ENCODE measurements around the gene NOTO. TPM values are rescaled to one million over a fixed set of nuclear protein-coding genes. Genes with fewer than 3 reads are reported as not detected.

NOTO gene
- total and polyA plus RNA-seq, 2 donors (not counting 1 experiment from before 2014, with no cell fraction given) = not detected

DNA sequence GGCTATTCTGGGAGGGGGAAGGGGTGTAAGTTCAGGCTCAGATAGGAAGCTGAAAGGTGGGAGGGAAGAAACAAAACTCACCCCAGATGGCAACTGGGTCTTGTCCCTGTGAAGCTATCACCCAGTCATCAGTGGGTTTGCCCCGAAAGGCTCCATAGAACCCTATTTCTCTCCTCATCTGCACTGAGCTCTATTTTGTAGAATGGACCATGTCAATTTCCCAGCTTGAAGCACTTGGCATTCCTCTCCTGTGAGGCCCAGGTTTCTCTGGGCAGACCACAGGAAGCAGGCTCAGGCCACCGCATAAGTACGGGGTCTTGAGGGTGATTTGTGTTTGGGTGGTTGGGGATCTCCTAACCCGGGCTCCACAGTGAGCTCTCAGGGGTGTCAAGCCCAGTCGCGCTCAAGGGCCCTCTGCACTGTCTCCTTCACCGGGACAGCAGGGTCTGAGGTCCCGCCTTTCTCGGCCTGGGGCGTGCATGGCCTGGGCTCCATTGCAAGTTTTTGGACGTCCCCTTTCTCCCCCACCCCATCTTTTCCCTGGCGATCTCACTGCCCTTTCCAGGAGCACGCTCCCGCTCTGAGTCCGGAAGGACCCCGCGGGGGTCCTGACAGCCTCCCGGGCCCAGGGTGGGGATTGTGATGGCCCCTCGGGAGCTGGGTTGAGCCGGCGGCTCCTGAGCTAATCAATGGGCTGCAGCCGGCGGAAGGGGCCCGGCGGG, 27.3 kb upstream of the NOTO start:
- Histone ChIP-seq H3K9ac (ENCODE audit: low read length) (peak overlapping the region; percentile 67), H4K20me1 (ENCODE audit: control insufficient read depth, insufficient read depth, low read length, poor library complexity, severe bottlenecking) (no peaks in the 10 kb centered on the region), H3K36me3 (replicated peaks in 1 of 2; ENCODE audit: control extremely low read depth in 1 of 2, control insufficient read depth in 1 of 2, extremely low read depth in 1 of 2, insufficient read depth in 2 of 2, low read length in 1 of 2) (no peaks in the 10 kb centered on the region), H3K27ac (ENCODE audit: low read length in 2 of 2) (no peak overlapping the region), H3K4me2 (replicated peaks; ENCODE audit: low read depth, low read length, poor library complexity, severe bottlenecking) (peak overlapping the region; percentile 89), H3K9me3 (ENCODE audit: control extremely low read depth in 1 of 3, control insufficient read depth in 2 of 3, insufficient read depth in 1 of 3, low read length in 2 of 3) (no peaks in the 10 kb centered on the region), H3K27me3 (replicated peaks in 1 of 4; ENCODE audit: control extremely low read depth in 1 of 4, control insufficient read depth in 3 of 4, insufficient read depth in 4 of 4, low read length in 3 of 4) (peaks cover 0 to 58% (median 16%) of the 10 kb centered on the region in 4 experiments), H3K79me2 (ENCODE audit: control insufficient read depth, insufficient read depth, low read length) (no peaks in the 10 kb centered on the region), H3K4me3 (ENCODE audit: control extremely low read depth in 1 of 5, extremely low read depth in 1 of 5, insufficient read depth in 1 of 5, low read depth in 2 of 5, low read length in 4 of 5) (peak overlapping the region in 4 of 5 experiments; percentile 40 to 76 (median 68)), H3K4me1 (ENCODE audit: control insufficient read depth in 2 of 2, insufficient read depth in 2 of 2, low read length in 2 of 2) (peaks cover 24 to 28% of the 10 kb centered on the region in 2 donors), H2AFZ (ENCODE audit: insufficient read depth, low read depth, low read length, poor library complexity, severe bottlenecking) (peak overlapping the region; percentile 94)
- Mint-ChIP-seq H3K9me3 (ENCODE audit: insufficient read depth) (no peaks in the 10 kb centered on the region), H3K27ac (no peak overlapping the region), H3K4me1 (peaks cover 16% of the 10 kb centered on the region), H3K27me3 (peaks cover 51% of the 10 kb centered on the region), H3K4me3 (peak overlapping the region; percentile 73)
- POLR2A ChIA-PET = no interaction called here
- WGBS (ENCODE audit: insufficient coverage) = 25% methylated on average over 25 of the region's 25 CpGs
- ATAC-seq (ENCODE audit: low read depth) (no peak), DNase-seq (no peak)
- CTCF ChIA-PET = interaction anchor here (2.6 to 6.6 kb wide), 5 partner anchors 62 to 403 kb away, joined by 11 to 137 read pairs (median 45); partner anchors contain the start of gene RAB11FIP5
- intact Hi-C loops (cut with micrococcal nuclease) = loop anchor here (10.0 kb wide), 2 partner anchors 400 to 1250 kb away; no protein-coding TSS in a partner anchor
- TF ChIP-seq, protein P1, sequence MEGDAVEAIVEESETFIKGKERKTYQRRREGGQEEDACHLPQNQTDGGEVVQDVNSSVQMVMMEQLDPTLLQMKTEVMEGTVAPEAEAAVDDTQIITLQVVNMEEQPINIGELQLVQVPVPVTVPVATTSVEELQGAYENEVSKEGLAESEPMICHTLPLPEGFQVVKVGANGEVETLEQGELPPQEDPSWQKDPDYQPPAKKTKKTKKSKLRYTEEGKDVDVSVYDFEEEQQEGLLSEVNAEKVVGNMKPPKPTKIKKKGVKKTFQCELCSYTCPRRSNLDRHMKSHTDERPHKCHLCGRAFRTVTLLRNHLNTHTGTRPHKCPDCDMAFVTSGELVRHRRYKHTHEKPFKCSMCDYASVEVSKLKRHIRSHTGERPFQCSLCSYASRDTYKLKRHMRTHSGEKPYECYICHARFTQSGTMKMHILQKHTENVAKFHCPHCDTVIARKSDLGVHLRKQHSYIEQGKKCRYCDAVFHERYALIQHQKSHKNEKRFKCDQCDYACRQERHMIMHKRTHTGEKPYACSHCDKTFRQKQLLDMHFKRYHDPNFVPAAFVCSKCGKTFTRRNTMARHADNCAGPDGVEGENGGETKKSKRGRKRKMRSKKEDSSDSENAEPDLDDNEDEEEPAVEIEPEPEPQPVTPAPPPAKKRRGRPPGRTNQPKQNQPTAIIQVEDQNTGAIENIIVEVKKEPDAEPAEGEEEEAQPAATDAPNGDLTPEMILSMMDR (IDR thresholded peaks at IDR 0.05) = no peak
- peak; percentile 51 for TF ChIP-seq EZH2 (IDR thresholded peaks at IDR 0.05; ENCODE audit: borderline replicate concordance, insufficient read depth, low read depth, low read length, poor library complexity, severe bottlenecking)

Measured in B cell (primary cell).